H1 (cell line): ENCODE measurements around the gene ADIPOR1. TPM values are rescaled to one million over a fixed set of nuclear protein-coding genes. Genes with fewer than 3 reads are reported as not detected.

Experiments used
- BRCA1 ChIP-seq: IDR thresholded peaks from 2 replicates; pipeline ENCODE4 v1.6.1; 2012; ENCODE audit warnings: low read depth, low read length, improper control_type of control experiment
- CTCF ChIP-seq, 3 experiments: IDR thresholded peaks; 1 replicate in 2 of 3; 2 replicates in 1 of 3; pipeline versions ENCODE4 v1.5.1 to v1.6.1; 2011; ENCODE audit warnings: low read length in 3 of 3, mild to moderate bottlenecking in 3 of 3, inconsistent platforms in 2 of 3, low read depth in 1 of 3, moderate library complexity in 1 of 3; ENCODE audit not compliant: insufficient read depth in 1 of 3; ENCODE audit errors: control extremely low read depth in 1 of 3
- MAFK ChIP-seq: IDR thresholded peaks from 2 replicates; pipeline ENCODE4 v1.6.1; 2012; ENCODE audit warnings: low read depth, mild to moderate bottlenecking, improper control_type of control experiment, low read length
- RBBP5 ChIP-seq: IDR thresholded peaks from 2 replicates; pipeline ENCODE4 v1.7.1; 2012; ENCODE audit warnings: low read depth, mild to moderate bottlenecking, inconsistent platforms, low read length, moderate library complexity, borderline replicate concordance
- RXRA ChIP-seq: IDR thresholded peaks from 2 replicates; pipeline ENCODE4 v1.6.1; 2011; ENCODE audit warnings: low read depth, mild to moderate bottlenecking, low read length, moderate library complexity; ENCODE audit not compliant: insufficient read depth
- SP1 ChIP-seq: IDR thresholded peaks from 2 replicates; pipeline ENCODE4 v1.6.1; 2011; ENCODE audit warnings: low read depth, low read length
- YY1 ChIP-seq: IDR thresholded peaks from 2 replicates; pipeline ENCODE4 v1.6.1; 2011; ENCODE audit warnings: low read depth, mild to moderate bottlenecking, low read length
- polyA plus RNA-seq, 7 experiments: library from polyadenylated mRNA; depleted of rRNA in 3 of 7; stranded (reverse) in 5 of 7; unstranded in 2 of 7; fragments of >200 nt in 5 of 7; fragments of 200-250 nt in 2 of 7; gene quantifications; 1 replicate in 5 of 7; 2 replicates in 1 of 7; 4 replicates in 1 of 7; pipeline versions ENCODE4 v1.2.1 to v1.2.3, GENCODE V29; 2011 to 2013; ENCODE audit warnings: missing spikeins in 2 of 7, mixed read lengths in 2 of 7
- total RNA-seq: library from RNA; stranded (reverse); fragmentation: NEBNext Ultra II Directional; extraction: Animal tissue kit (Norgen Biotek cat#: 25700); gene quantifications from 2 replicates; pipeline ENCODE4 v1.2.1, GENCODE V29; 2021

ADIPOR1 gene
- total and polyA plus RNA-seq, 2 of the 8 experiments (the other 6 are each of a cell fraction or from before 2014, with no cell fraction given), result 69.8 to 118 TPM

- TF ChIP-seq CTCF (IDR thresholded peaks at IDR 0.05; ENCODE audit: control extremely low read depth in 1 of 3, insufficient read depth in 1 of 3, low read depth in 1 of 3, low read length in 3 of 3) (no peak), SP1 (no peak), RBBP5 (no peak), BRCA1 (no peak), YY1 (no peak), RXRA (no peak), MAFK (no peak)
Measured at GRCh38 chr1:202945483-202945882, 12.6 kb downstream of the ADIPOR1 start (continued).
